Measurements from ENCODE around the gene CRISP1. TPM values are rescaled to one million over a fixed set of nuclear protein-coding genes. Genes with fewer than 3 reads are reported as not detected.

The CRISP1 gene
- total and polyA plus RNA-seq, 2 donors (not counting 1 experiment from before 2014, with no cell fraction given) = not detected

DNA sequence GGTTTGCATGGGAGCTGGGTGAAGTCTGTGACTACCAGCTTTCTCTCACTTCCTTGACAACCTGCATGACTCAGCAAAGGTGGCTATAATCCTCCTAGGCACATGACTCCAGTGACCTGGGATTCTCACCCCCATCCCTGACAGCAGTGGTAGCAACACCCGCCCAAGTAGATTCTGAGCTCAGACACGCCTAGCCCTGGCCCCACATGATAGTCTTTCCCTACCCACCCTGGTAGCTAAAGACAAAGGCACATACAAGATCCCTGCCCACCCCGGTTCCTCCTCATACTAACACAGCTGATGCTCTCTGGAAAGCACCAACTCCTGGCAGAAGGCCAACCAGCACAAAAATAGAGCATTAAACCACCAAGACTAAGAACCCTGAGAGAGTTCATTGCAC is 25.9 kb upstream of the CRISP1 start:
- Histone ChIP-seq H3K79me2 (ENCODE audit: control insufficient read depth, insufficient read depth, low read length) (no peaks in the 10 kb centered on the region), H3K27me3 (replicated peaks in 1 of 4; ENCODE audit: control extremely low read depth in 1 of 4, control insufficient read depth in 3 of 4, insufficient read depth in 4 of 4, low read length in 3 of 4) (no peaks in the 10 kb centered on the region), H3K27ac (ENCODE audit: low read length in 2 of 2) (no peak overlapping the region), H3K4me3 (ENCODE audit: control extremely low read depth in 1 of 5, extremely low read depth in 1 of 5, insufficient read depth in 1 of 5, low read depth in 2 of 5, low read length in 4 of 5) (no peak overlapping the region), H3K4me1 (ENCODE audit: control insufficient read depth in 2 of 2, insufficient read depth in 2 of 2, low read length in 2 of 2) (no peaks in the 10 kb centered on the region), H3K9ac (ENCODE audit: low read length) (no peak overlapping the region), H2AFZ (ENCODE audit: insufficient read depth, low read depth, low read length, poor library complexity, severe bottlenecking) (no peak overlapping the region), H4K20me1 (ENCODE audit: control insufficient read depth, insufficient read depth, low read length, poor library complexity, severe bottlenecking) (no peaks in the 10 kb centered on the region), H3K9me3 (ENCODE audit: control extremely low read depth in 1 of 3, control insufficient read depth in 2 of 3, insufficient read depth in 1 of 3, low read length in 2 of 3) (peaks cover 0 to 12% (median 0%) of the 10 kb centered on the region in 3 donors), H3K4me2 (replicated peaks; ENCODE audit: low read depth, low read length, poor library complexity, severe bottlenecking) (no peak overlapping the region), H3K36me3 (replicated peaks in 1 of 2; ENCODE audit: control extremely low read depth in 1 of 2, control insufficient read depth in 1 of 2, extremely low read depth in 1 of 2, insufficient read depth in 2 of 2, low read length in 1 of 2) (no peaks in the 10 kb centered on the region)
- intact Hi-C loops (cut with micrococcal nuclease) = no loop called here
- TF ChIP-seq, protein P1, sequence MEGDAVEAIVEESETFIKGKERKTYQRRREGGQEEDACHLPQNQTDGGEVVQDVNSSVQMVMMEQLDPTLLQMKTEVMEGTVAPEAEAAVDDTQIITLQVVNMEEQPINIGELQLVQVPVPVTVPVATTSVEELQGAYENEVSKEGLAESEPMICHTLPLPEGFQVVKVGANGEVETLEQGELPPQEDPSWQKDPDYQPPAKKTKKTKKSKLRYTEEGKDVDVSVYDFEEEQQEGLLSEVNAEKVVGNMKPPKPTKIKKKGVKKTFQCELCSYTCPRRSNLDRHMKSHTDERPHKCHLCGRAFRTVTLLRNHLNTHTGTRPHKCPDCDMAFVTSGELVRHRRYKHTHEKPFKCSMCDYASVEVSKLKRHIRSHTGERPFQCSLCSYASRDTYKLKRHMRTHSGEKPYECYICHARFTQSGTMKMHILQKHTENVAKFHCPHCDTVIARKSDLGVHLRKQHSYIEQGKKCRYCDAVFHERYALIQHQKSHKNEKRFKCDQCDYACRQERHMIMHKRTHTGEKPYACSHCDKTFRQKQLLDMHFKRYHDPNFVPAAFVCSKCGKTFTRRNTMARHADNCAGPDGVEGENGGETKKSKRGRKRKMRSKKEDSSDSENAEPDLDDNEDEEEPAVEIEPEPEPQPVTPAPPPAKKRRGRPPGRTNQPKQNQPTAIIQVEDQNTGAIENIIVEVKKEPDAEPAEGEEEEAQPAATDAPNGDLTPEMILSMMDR (IDR thresholded peaks at IDR 0.05) = no peak
- TF ChIP-seq EZH2 (IDR thresholded peaks at IDR 0.05; ENCODE audit: borderline replicate concordance, insufficient read depth, low read depth, low read length, poor library complexity, severe bottlenecking) = no peak
- ChIA-PET CTCF (no interaction called here), POLR2A (no interaction called here)
- Mint-ChIP-seq H3K9me3 (ENCODE audit: insufficient read depth) (peaks cover 5% of the 10 kb centered on the region), H3K27me3 (no peaks in the 10 kb centered on the region), H3K27ac (no peak overlapping the region), H3K4me3 (no peak overlapping the region), H3K4me1 (no peaks in the 10 kb centered on the region)
- 79% methylated on average over 3 of the region's 3 CpGs for WGBS (ENCODE audit: insufficient coverage)
- ATAC-seq (ENCODE audit: low read depth) (no peak), DNase-seq (no peak)

DNA sequence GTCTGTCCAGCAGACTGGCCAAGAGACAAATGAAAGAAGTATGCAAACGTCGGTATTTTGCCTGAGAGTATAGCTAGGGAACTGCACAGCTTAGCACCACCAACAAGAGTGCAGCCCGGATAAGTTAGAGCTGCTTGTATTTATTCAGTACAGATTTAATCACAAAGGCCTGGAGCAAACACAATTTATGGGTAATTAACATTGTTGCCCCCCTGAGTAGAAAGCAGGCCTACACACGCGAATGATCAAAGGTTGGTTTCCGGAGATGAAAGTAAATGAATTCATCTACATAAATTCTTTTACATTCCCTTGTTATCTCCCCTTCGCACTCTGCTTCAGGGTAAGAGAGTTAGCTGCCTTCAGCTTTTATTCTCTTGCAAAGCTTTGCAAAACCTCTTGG is 24.7 kb upstream of the CRISP1 start:
- no peaks in the 10 kb centered on the region for H3K36me3 ChIP-seq (replicated peaks in 1 of 2; ENCODE audit: control extremely low read depth in 1 of 2, control insufficient read depth in 1 of 2, extremely low read depth in 1 of 2, insufficient read depth in 2 of 2, low read length in 1 of 2)
- no peak overlapping the region for H3K4me3 ChIP-seq (ENCODE audit: control extremely low read depth in 1 of 5, extremely low read depth in 1 of 5, insufficient read depth in 1 of 5, low read depth in 2 of 5, low read length in 4 of 5)
- no peaks in the 10 kb centered on the region for H4K20me1 ChIP-seq (ENCODE audit: control insufficient read depth, insufficient read depth, low read length, poor library complexity, severe bottlenecking)
- no peak overlapping the region for H3K27ac ChIP-seq (ENCODE audit: low read length in 2 of 2)
- no peaks in the 10 kb centered on the region for H3K4me1 Mint-ChIP-seq
- H3K27me3 ChIP-seq (replicated peaks in 1 of 4; ENCODE audit: control extremely low read depth in 1 of 4, control insufficient read depth in 3 of 4, insufficient read depth in 4 of 4, low read length in 3 of 4) = no peaks in the 10 kb centered on the region
- H3K4me2 ChIP-seq (replicated peaks; ENCODE audit: low read depth, low read length, poor library complexity, severe bottlenecking) = no peak overlapping the region
- H3K4me3 Mint-ChIP-seq = no peak overlapping the region
- ChIA-PET CTCF (no interaction called here), POLR2A (interaction anchor here (0.6 kb wide), 1 partner anchor 121 kb away, joined by 3 read pairs; no protein-coding TSS in a partner anchor)
- H2AFZ ChIP-seq (ENCODE audit: insufficient read depth, low read depth, low read length, poor library complexity, severe bottlenecking) = no peak overlapping the region
- ATAC-seq (ENCODE audit: low read depth) (no peak), DNase-seq (no peak)
- intact Hi-C loops (cut with micrococcal nuclease) = no loop called here
- no peak overlapping the region for H3K27ac Mint-ChIP-seq
- peaks cover 5% of the 10 kb centered on the region for H3K9me3 Mint-ChIP-seq (ENCODE audit: insufficient read depth)
- H3K4me1 ChIP-seq (ENCODE audit: control insufficient read depth in 2 of 2, insufficient read depth in 2 of 2, low read length in 2 of 2) = no peaks in the 10 kb centered on the region
- no peaks in the 10 kb centered on the region for H3K27me3 Mint-ChIP-seq
- WGBS (ENCODE audit: insufficient coverage) = 100% methylated on average over 2 of the region's 7 CpGs
- TF ChIP-seq, protein P1 (IDR thresholded peaks at IDR 0.05) = no peak
- TF ChIP-seq EZH2 (IDR thresholded peaks at IDR 0.05; ENCODE audit: borderline replicate concordance, insufficient read depth, low read depth, low read length, poor library complexity, severe bottlenecking) = no peak
- peaks cover 0 to 14% (median 0%) of the 10 kb centered on the region in 3 donors for H3K9me3 ChIP-seq (ENCODE audit: control extremely low read depth in 1 of 3, control insufficient read depth in 2 of 3, insufficient read depth in 1 of 3, low read length in 2 of 3)
- H3K79me2 ChIP-seq (ENCODE audit: control insufficient read depth, insufficient read depth, low read length) = no peaks in the 10 kb centered on the region
- H3K9ac ChIP-seq (ENCODE audit: low read length) = no peak overlapping the region

Data from B cell (primary cell).